K562 (cell line): ENCODE results near the gene OPRD1. TPM values are rescaled to one million over a fixed set of nuclear protein-coding genes. Genes with fewer than 3 reads are reported as not detected.

Experiments
- ATAC-seq: fragments of 200-7000 bp; cut with Tn5 transposase; 3 replicates; pipeline ENCODE4 v1.9.1; 2020; ENCODE audit warnings: moderate library complexity
- BruUV-seq: library from RNA; stranded (reverse); fragments of 400-500 nt; replicated peaks from 2 replicates; lab custom pipeline; 2021; lab: Mats Ljungman, UMichigan
- CTCF ChIA-PET: fragments of 300-600 bp; formaldehyde crosslinking; extraction: SDS; loops from one replicate; lab custom pipeline; 2021; ENCODE audit warnings: low intra/inter-chr PET ratio; lab: Yijun Ruan, JAX
- POLR2A ChIA-PET: fragments of 300-600, 350-650 bp; sonication (Branson Sonifier 250); formaldehyde crosslinking; extraction: SDS; loops from one replicate; lab custom pipeline; 2021; ENCODE audit warnings: antibody characterized with exemption, inconsistent platforms; lab: Yijun Ruan, JAX
- DNase-seq, 4 experiments: peaks; one replicate each; pipeline versions ENCODE4 v3.0.0 to v3.0.0-alpha.2; 2011 to 2018; ENCODE audit warnings: low spot score in 3 of 4, mixed read lengths in 3 of 4; ENCODE audit errors: extremely low read depth in 1 of 4
- FAIRE-seq: peaks from 2 replicates; lab custom pipeline; 2011; peaks lifted over from hg19 to GRCh38; lab: Jason Lieb, UNC
- H2AFZ ChIP-seq: 2 replicates; pipeline ENCODE4 v1.6.0; 2011; ENCODE audit warnings: low read depth, low read length, control low read depth, inconsistent platforms
- H3K27ac ChIP-seq: fragments of 200-600 bp; 3 replicates; pipeline ENCODE4 v1.8.0; 2011; ENCODE audit warnings: low read depth, mild to moderate bottlenecking, control low read depth, inconsistent platforms, low read length, moderate library complexity, mixed read lengths; ENCODE audit errors: extremely low read depth
- H3K27me3 ChIP-seq, 2 experiments: fragments of 300-600 bp in 1 of 2; 2 replicates in 1 of 2; 3 replicates in 1 of 2; pipeline versions ENCODE4 v1.6.0 to v1.8.0; 2011; ENCODE audit warnings: inconsistent platforms in 2 of 2, low read length in 2 of 2, mild to moderate bottlenecking in 1 of 2, mixed read lengths in 1 of 2, moderate library complexity in 1 of 2; ENCODE audit not compliant: control insufficient read depth in 2 of 2, insufficient read depth in 2 of 2
- H3K36me3 ChIP-seq: fragments of 300-600 bp; 3 replicates; pipeline ENCODE4 v1.8.0; 2011; ENCODE audit warnings: mild to moderate bottlenecking, low read length, inconsistent platforms; ENCODE audit not compliant: control insufficient read depth, insufficient read depth
- H3K4me1 ChIP-seq, 2 experiments: fragments of 200-600 bp in 1 of 2; replicated peaks in 1 of 2; 2 replicates in 1 of 2; 3 replicates in 1 of 2; pipeline versions ENCODE4 v1.5.1 to v1.8.0; 2011; ENCODE audit warnings: inconsistent platforms in 2 of 2, low read length in 2 of 2, mild to moderate bottlenecking in 1 of 2, mixed read lengths in 1 of 2, moderate library complexity in 1 of 2; ENCODE audit not compliant: control insufficient read depth in 2 of 2, insufficient read depth in 2 of 2
- H3K4me2 ChIP-seq: 2 replicates; pipeline ENCODE4 v1.6.1; 2011; ENCODE audit warnings: low read length, control low read depth, inconsistent platforms, mixed read lengths; ENCODE audit not compliant: insufficient read depth
- H3K4me3 ChIP-seq: fragments of 200-600 bp; sonication (generic), shearing (Covaris generic); 2 replicates; pipeline ENCODE4 v1.5.1; 2016; ENCODE audit warnings: control low read depth, inconsistent platforms
- H3K79me2 ChIP-seq: fragments of 200-600 bp; 3 replicates; pipeline ENCODE4 v1.8.0; 2011; ENCODE audit warnings: low read length, inconsistent platforms; ENCODE audit not compliant: control insufficient read depth, insufficient read depth
- H3K9ac ChIP-seq, 2 experiments: 2 replicates each; pipeline versions ENCODE4 v1.6.0 to v1.6.1; 2011; ENCODE audit warnings: low read depth in 2 of 2, low read length in 2 of 2, control low read depth in 1 of 2, inconsistent platforms in 1 of 2, mild to moderate bottlenecking in 1 of 2, mixed read lengths in 1 of 2; ENCODE audit not compliant: insufficient read depth in 1 of 2
- H3K9me1 ChIP-seq: one replicate; pipeline ENCODE4 v1.6.0; 2011; ENCODE audit warnings: inconsistent platforms, mild to moderate bottlenecking, low read length, moderate library complexity; ENCODE audit not compliant: control insufficient read depth, insufficient read depth
- H3K9me3 ChIP-seq: replicated peaks from 2 replicates; pipeline ENCODE4 v1.5.1; 2011; ENCODE audit warnings: low read depth, low read length, inconsistent platforms; ENCODE audit not compliant: control insufficient read depth, insufficient read depth
- H4K20me1 ChIP-seq: replicated peaks from 2 replicates; pipeline ENCODE4 v1.6.1; 2011; ENCODE audit warnings: low read length, inconsistent platforms, mixed read lengths; ENCODE audit not compliant: control insufficient read depth, insufficient read depth
- ATF7 ChIP-seq: fragments of 450-650 bp; IDR thresholded peaks from 2 replicates; pipeline ENCODE4 v1.7.1; 2014; ENCODE audit warnings: mild to moderate bottlenecking, moderate library complexity
- ETV5 ChIP-seq: sonication (generic); formaldehyde crosslinking; IDR thresholded peaks from 2 replicates; pipeline ENCODE4 v1.4.0; 2020; ENCODE audit warnings: low read depth, mild to moderate bottlenecking, missing genetic modification reagents
- FUS ChIP-seq: fragments of 200-400 bp; formaldehyde crosslinking; optimal IDR thresholded peaks from 2 replicates; pipeline ENCODE3; 2017; ENCODE audit warnings: low read depth, low read length
- GATA2 ChIP-seq: sonication (generic); formaldehyde crosslinking; IDR thresholded peaks from 2 replicates; pipeline ENCODE4 v1.4.0; 2020; ENCODE audit warnings: mild to moderate bottlenecking, missing genetic modification reagents
- HDAC2 ChIP-seq: fragments of 450-650 bp; IDR thresholded peaks from 2 replicates; pipeline ENCODE4 v1.6.1; 2016; ENCODE audit warnings: mild to moderate bottlenecking
- ILK ChIP-seq: fragments of 450-650 bp; IDR thresholded peaks from 2 replicates; pipeline ENCODE4 v1.6.1; 2016; ENCODE audit warnings: missing genetic modification characterization, low read depth, mild to moderate bottlenecking, missing compliant biosample characterization, moderate library complexity, borderline replicate concordance
- KAT7 ChIP-seq: sonication (generic); formaldehyde crosslinking; IDR thresholded peaks from 2 replicates; pipeline ENCODE4 v1.8.0; 2022; ENCODE audit warnings: missing genetic modification reagents, mild to moderate bottlenecking, borderline replicate concordance
- MEF2A ChIP-seq: IDR thresholded peaks from 2 replicates; pipeline ENCODE4 v1.6.1; 2011; ENCODE audit warnings: low read depth, mild to moderate bottlenecking, low read length, moderate library complexity; ENCODE audit not compliant: control insufficient read depth
- NBN ChIP-seq: fragments of 450-650 bp; IDR thresholded peaks from 2 replicates; pipeline ENCODE4 v1.6.1; 2016; ENCODE audit warnings: low read depth, mild to moderate bottlenecking
- NCOA6 ChIP-seq: fragments of 450-650 bp; IDR thresholded peaks from 2 replicates; pipeline ENCODE4 v1.6.1; 2017; ENCODE audit warnings: mild to moderate bottlenecking
- NR1H2 ChIP-seq: sonication (generic); formaldehyde crosslinking; IDR thresholded peaks from 2 replicates; pipeline ENCODE4 v1.4.0; 2020; ENCODE audit warnings: mild to moderate bottlenecking, missing genetic modification reagents
- NR2C1 ChIP-seq, 2 experiments: fragments of 450-650 bp; IDR thresholded peaks; 2 replicates each; pipeline ENCODE4 v1.6.1; 2017; ENCODE audit warnings: mild to moderate bottlenecking in 2 of 2, antibody characterized with exemption in 1 of 2, inconsistent platforms in 1 of 2, missing compliant biosample characterization in 1 of 2, missing genetic modification characterization in 1 of 2
- POLR2AphosphoS2 ChIP-seq: IDR thresholded peaks from 2 replicates; pipeline ENCODE4 v1.6.1; 2012; ENCODE audit warnings: low read length, improper control_type of control experiment
- POLR2AphosphoS5 ChIP-seq: IDR thresholded peaks from 2 replicates; pipeline ENCODE4 v1.6.1; 2011; ENCODE audit warnings: mild to moderate bottlenecking, low read depth, low read length, moderate library complexity; ENCODE audit not compliant: control insufficient read depth, insufficient read depth
- TARDBP ChIP-seq: fragments of 450-650 bp; IDR thresholded peaks from 2 replicates; pipeline ENCODE4 v1.6.1; 2016
- TCF3 ChIP-seq: sonication (generic); formaldehyde crosslinking; IDR thresholded peaks from 2 replicates; pipeline ENCODE4 v1.4.0; 2020; ENCODE audit warnings: mild to moderate bottlenecking, missing genetic modification reagents
- TEAD1 ChIP-seq, 2 experiments: fragments of 450-650 bp in 1 of 2; sonication (generic) in 1 of 2; formaldehyde crosslinking; IDR thresholded peaks; 2 replicates each; pipeline versions ENCODE4 v1.4.0 to v1.8.0; 2020 to 2022; ENCODE audit warnings: mild to moderate bottlenecking in 2 of 2, missing genetic modification reagents in 1 of 2
- TFAM ChIP-seq: fragments of 250-450 bp; sonication (Bioruptor Pico); conservative IDR thresholded peaks from 2 replicates; pipeline ENCODE4 v1.5.0; 2021; ENCODE audit warnings: mild to moderate bottlenecking, moderate library complexity
- ZC3H11A ChIP-seq: IDR thresholded peaks from 2 replicates; pipeline ENCODE4 v1.6.1; 2012; ENCODE audit warnings: low read depth, low read length, improper control_type of control experiment
- ZNF174 ChIP-seq: fragments of 250-450 bp; sonication (Bioruptor Pico); IDR thresholded peaks from 2 replicates; pipeline ENCODE4 v1.4.0; 2020; ENCODE audit warnings: mild to moderate bottlenecking
- ZNF507 ChIP-seq: conservative IDR thresholded peaks from 2 replicates; pipeline ENCODE4 v1.6.1; 2017; ENCODE audit warnings: missing genetic modification characterization, missing compliant biosample characterization
- ZNF586 ChIP-seq: fragments of 450-650 bp; formaldehyde crosslinking; conservative IDR thresholded peaks from 2 replicates; pipeline ENCODE4 v1.4.0; 2020; ENCODE audit warnings: mild to moderate bottlenecking, moderate library complexity
- WGBS: fragments of 100-300 bp; shearing (Covaris generic); methylation state at CpG from one replicate; pipeline ENCODE4 v1.1.6; 2016; ENCODE audit warnings: low coverage, mixed read lengths; ENCODE audit not compliant: insufficient coverage; ENCODE audit errors: missing lambda C conversion rate; 5-methylcytosine and 5-hydroxymethylcytosine counted together
- in situ Hi-C: fragments of 300-500 bp; cut with MboI; formaldehyde crosslinking; loops from 4 replicates; pipeline ENCODE4 v1.15.0; 2018; ENCODE audit warnings: inconsistent platforms, mixed read lengths
- intact Hi-C: fragments of 100-400 bp; cut with micrococcal nuclease; formaldehyde crosslinking; loops from 2 replicates; pipeline ENCODE4 v1.14.2; 2022
- polyA plus RNA-seq, 8 experiments: library from polyadenylated mRNA; depleted of rRNA in 4 of 8; stranded (reverse) in 5 of 8; unstranded in 3 of 8; fragments of >200 nt; fragmentation: Nextera tagmentation in 2 of 8; fragmentation: Illumina TruSeq in 1 of 8; extraction: Ambion mirVana in 2 of 8; extraction: Trizol in 1 of 8; gene quantifications; 2 replicates each; pipeline versions ENCODE4 v1.2.1 to v1.2.3, GENCODE V29; 2011 to 2014; ENCODE audit warnings: inconsistent platforms in 1 of 8, missing spikeins in 1 of 8
- total RNA-seq, 7 experiments: library from RNA; depleted of rRNA in 6 of 7; stranded (reverse); fragments of >200 nt in 6 of 7; fragmentation: Illumina TruSeq in 2 of 7; extraction: Trizol in 2 of 7; gene quantifications; 2 replicates each; pipeline versions ENCODE4 v1.2.1 to v1.2.3, GENCODE V29; 2011 to 2021; ENCODE audit warnings: low replicate concordance in 1 of 7
- TF ChIP-seq, protein P1 (sequence below): fragments of 450-650 bp; formaldehyde crosslinking; IDR thresholded peaks from 2 replicates; pipeline ENCODE4 v1.4.0; 2022; ENCODE audit warnings: mild to moderate bottlenecking, moderate library complexity
- TF ChIP-seq, protein P2 (sequence below): sonication (generic); formaldehyde crosslinking; IDR thresholded peaks from 2 replicates; pipeline ENCODE4 v1.8.1; 2022; ENCODE audit warnings: missing genetic modification reagents

Gene OPRD1
- total and polyA plus RNA-seq, 9 of the 15 experiments (the other 6 are each of a cell fraction or from before 2014, with no cell fraction given) = under 0.01 to 0.03 (median under 0.01) TPM; not detected in 6

DNA sequence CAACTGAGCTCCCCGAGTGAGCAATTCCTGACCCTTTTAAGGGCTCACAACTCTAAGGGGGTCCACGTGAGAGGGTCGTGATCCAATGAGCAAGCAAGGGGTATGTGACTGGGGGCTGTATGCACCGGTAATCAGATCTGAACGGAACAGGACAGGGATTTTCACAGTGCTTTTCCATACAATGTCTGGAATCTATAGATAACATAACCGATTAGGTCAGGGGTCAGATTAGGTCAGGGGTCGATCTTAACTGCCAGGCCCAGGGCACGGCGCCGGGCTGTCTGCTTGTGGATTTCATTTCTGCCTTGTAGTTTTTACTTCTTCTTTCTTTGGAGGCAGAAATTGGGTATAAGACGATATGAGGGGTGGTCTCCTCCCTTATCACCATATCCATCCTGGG lies 30.7 kb upstream of the OPRD1 start:
- intact Hi-C loops = no loop called here
- FAIRE-seq = no peak
- Histone ChIP-seq H3K9me3 (no peaks in the 10 kb centered on the region), H3K4me3 (no peak overlapping the region), H3K4me1 (peaks cover 14 to 16% of the 10 kb centered on the region in 2 experiments), H3K36me3 (no peaks in the 10 kb centered on the region), H3K79me2 (no peaks in the 10 kb centered on the region), H4K20me1 (no peaks in the 10 kb centered on the region), H2AFZ (no peak overlapping the region), H3K9ac (peak overlapping the region in 1 of 2 experiments; percentile 59; a peak in 1 of 4 replicates), H3K4me2 (no peak overlapping the region), H3K27ac (no peak overlapping the region), H3K27me3 (no peaks in the 10 kb centered on the region), H3K9me1 (no peaks in the 10 kb centered on the region)
- peak in 1 of 4 experiments; percentile 4 for DNase-seq
- in situ Hi-C loops = loop anchor here (5.0 to 10.0 kb wide), 3 partner anchors 61 to 403 kb away; partner anchors contain the start of gene SRSF4
- WGBS = 11% methylated on average over 11 of the region's 11 CpGs
- no peak for ATAC-seq
- BruUV-seq = no TSS peak
- POLR2A ChIA-PET = interaction anchor here (0.6 to 2.3 kb wide), 6 partner anchors 9 to 258 kb away, joined by 3 to 9 read pairs (median 4); partner anchors contain the start of gene RNU11
- CTCF ChIA-PET = no interaction called here
- TF ChIP-seq, protein P1, sequence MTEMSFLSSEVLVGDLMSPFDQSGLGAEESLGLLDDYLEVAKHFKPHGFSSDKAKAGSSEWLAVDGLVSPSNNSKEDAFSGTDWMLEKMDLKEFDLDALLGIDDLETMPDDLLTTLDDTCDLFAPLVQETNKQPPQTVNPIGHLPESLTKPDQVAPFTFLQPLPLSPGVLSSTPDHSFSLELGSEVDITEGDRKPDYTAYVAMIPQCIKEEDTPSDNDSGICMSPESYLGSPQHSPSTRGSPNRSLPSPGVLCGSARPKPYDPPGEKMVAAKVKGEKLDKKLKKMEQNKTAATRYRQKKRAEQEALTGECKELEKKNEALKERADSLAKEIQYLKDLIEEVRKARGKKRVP (CRISPR knock-in tag) = no peak
- TF ChIP-seq KAT7 (CRISPR knock-in tag) (no peak), NBN (no peak), GATA2 (peak; percentile 54; the same call in 1 of the 2 replicates), TEAD1 (CRISPR knock-in tag; IDR thresholded peaks at IDR 0.05) (peak in 1 of 2 experiments; percentile 23; a peak in 1 of 4 replicates), ZNF586 (no peak), ETV5 (CRISPR knock-in tag) (no peak), HDAC2 (peak; percentile 78), NR1H2 (CRISPR knock-in tag) (no peak), TARDBP (no peak), MEF2A (no peak), TFAM (CRISPR knock-in tag) (no peak), NR2C1 (IDR thresholded peaks at IDR 0.05) (peak; percentile 90), NR2C1 (tag; IDR thresholded peaks at IDR 0.05) (peak; percentile 93), POLR2AphosphoS5 (no peak), NCOA6 (no peak), ATF7 (peak; percentile 57; the same call in 1 of the 2 replicates), ILK (tag) (no peak), POLR2AphosphoS2 (no peak), FUS (no peak), ZNF507 (tag) (no peak), ZC3H11A (no peak), ZNF174 (CRISPR knock-in tag) (no peak), TCF3 (peak; percentile 62)
- TF ChIP-seq, protein P2, sequence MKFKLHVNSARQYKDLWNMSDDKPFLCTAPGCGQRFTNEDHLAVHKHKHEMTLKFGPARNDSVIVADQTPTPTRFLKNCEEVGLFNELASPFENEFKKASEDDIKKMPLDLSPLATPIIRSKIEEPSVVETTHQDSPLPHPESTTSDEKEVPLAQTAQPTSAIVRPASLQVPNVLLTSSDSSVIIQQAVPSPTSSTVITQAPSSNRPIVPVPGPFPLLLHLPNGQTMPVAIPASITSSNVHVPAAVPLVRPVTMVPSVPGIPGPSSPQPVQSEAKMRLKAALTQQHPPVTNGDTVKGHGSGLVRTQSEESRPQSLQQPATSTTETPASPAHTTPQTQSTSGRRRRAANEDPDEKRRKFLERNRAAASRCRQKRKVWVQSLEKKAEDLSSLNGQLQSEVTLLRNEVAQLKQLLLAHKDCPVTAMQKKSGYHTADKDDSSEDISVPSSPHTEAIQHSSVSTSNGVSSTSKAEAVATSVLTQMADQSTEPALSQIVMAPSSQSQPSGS (CRISPR knock-in tag) = no peak
